ENCODE data around the gene TMEM233.

TMEM233 gene

GRCh38 chr12:119592232-119592631, 1.3 kb upstream of the TMEM233 start:
- H3K4me3 ChIP-seq (ENCODE audit: low read depth, low read length) = no peak overlapping the region
- TF ChIP-seq CTCF (IDR thresholded peaks at IDR 0.05; ENCODE audit: low read depth, low read length) = no peak

- no peak overlapping the region for H3K4me3 ChIP-seq (ENCODE audit: low read depth, low read length)
- no peak for TF ChIP-seq CTCF (IDR thresholded peaks at IDR 0.05; ENCODE audit: low read depth, low read length)
These were observed 791 bp downstream of the TMEM233 start for GRCh38 chr12:119594399-119594730.

GRCh38 chr12:119594772-119595445, 1.3 kb downstream of the TMEM233 start:
- no peak overlapping the region for H3K4me3 ChIP-seq (ENCODE audit: low read depth, low read length)
- TF ChIP-seq CTCF (IDR thresholded peaks at IDR 0.05; ENCODE audit: low read depth, low read length) = no peak

- TF ChIP-seq CTCF (IDR thresholded peaks at IDR 0.05; ENCODE audit: low read depth, low read length) = no peak
- H3K4me3 ChIP-seq (ENCODE audit: low read depth, low read length) = no peak overlapping the region
These were observed 4.6 kb downstream of the TMEM233 start for GRCh38 chr12:119598159-119598558.

- TF ChIP-seq CTCF (IDR thresholded peaks at IDR 0.05; ENCODE audit: low read depth, low read length) = no peak
- no peak overlapping the region for H3K4me3 ChIP-seq (ENCODE audit: low read depth, low read length)
These were observed 8.5 kb downstream of the TMEM233 start for GRCh38 chr12:119601877-119602733.

- TF ChIP-seq CTCF (IDR thresholded peaks at IDR 0.05; ENCODE audit: low read depth, low read length) = no peak
These were observed 9.1 kb downstream of the TMEM233 start for GRCh38 chr12:119602734-119603094.

GRCh38 chr12:119603767-119604166, 10.2 kb downstream of the TMEM233 start:
- TF ChIP-seq CTCF (IDR thresholded peaks at IDR 0.05; ENCODE audit: low read depth, low read length) = no peak
- no peak overlapping the region for H3K4me3 ChIP-seq (ENCODE audit: low read depth, low read length)

More at GRCh38 chr12:119602734-119603094, 9.1 kb downstream of the TMEM233 start:
- no peak overlapping the region for H3K4me3 ChIP-seq (ENCODE audit: low read depth, low read length)

Measured in WI38 (cell line).